GM23338 (cell line): ENCODE results near the gene CLDN15.

Source experiments
- CREB1 ChIP-seq: fragments of 250-450 bp; sonication (Bioruptor Pico); IDR thresholded peaks from 2 replicates; pipeline ENCODE4 v1.5.0; 2020; ENCODE audit warnings: low read depth, mild to moderate bottlenecking, moderate library complexity
- EZH2 ChIP-seq: fragments of 200-600 bp; sonication (generic); IDR thresholded peaks from one replicate; pipeline ENCODE4 v1.8.0; 2017; ENCODE audit warnings: antibody characterized with exemption, mild to moderate bottlenecking, low read depth; ENCODE audit not compliant: unreplicated experiment
- EZH2phosphoT487 ChIP-seq: fragments of 200-600 bp; sonication (generic); IDR thresholded peaks from one replicate; pipeline ENCODE4 v1.8.1; 2018; ENCODE audit warnings: antibody characterized with exemption; ENCODE audit not compliant: unreplicated experiment
- JUNB ChIP-seq: IDR thresholded peaks from one replicate; pipeline ENCODE4 v1.6.1; 2016; ENCODE audit warnings: antibody characterized with exemption; ENCODE audit not compliant: unreplicated experiment
- POLR2AphosphoS5 ChIP-seq: IDR thresholded peaks from 2 replicates; pipeline ENCODE4 v1.6.1; 2016; ENCODE audit warnings: antibody characterized with exemption, low read depth
- STAT1 ChIP-seq: IDR thresholded peaks from one replicate; pipeline ENCODE4 v1.6.1; 2016; ENCODE audit warnings: antibody characterized with exemption; ENCODE audit not compliant: unreplicated experiment
- ZNF114 ChIP-seq: fragments of 250-450 bp; sonication (Bioruptor Pico); IDR thresholded peaks from 2 replicates; pipeline ENCODE4 v1.5.0; 2020; ENCODE audit warnings: mild to moderate bottlenecking, moderate library complexity
- ZNF331 ChIP-seq: fragments of 250-450 bp; sonication (Bioruptor Pico); IDR thresholded peaks from 2 replicates; pipeline ENCODE4 v1.5.0; 2020; ENCODE audit warnings: low read depth, mild to moderate bottlenecking, moderate library complexity
- TF ChIP-seq, protein P1 (sequence below), 2 experiments: fragments of 200-600 bp in 1 of 2; sonication (generic) in 1 of 2; conservative IDR thresholded peaks; 2 replicates each; pipeline versions ENCODE4 v1.5.1 to v1.6.1; 2016 to 2017; ENCODE audit warnings: antibody characterized with exemption in 2 of 2, low read depth in 2 of 2, mild to moderate bottlenecking in 2 of 2, moderate library complexity in 1 of 2
- TF ChIP-seq, protein P2 (sequence below): IDR thresholded peaks from one replicate; pipeline ENCODE4 v1.6.1; 2018; ENCODE audit warnings: antibody characterized with exemption; ENCODE audit not compliant: unreplicated experiment
- TF ChIP-seq, protein P3 (sequence below): IDR thresholded peaks from 2 replicates; pipeline ENCODE4 v1.6.1; 2016; ENCODE audit warnings: antibody characterized with exemption

DNA sequence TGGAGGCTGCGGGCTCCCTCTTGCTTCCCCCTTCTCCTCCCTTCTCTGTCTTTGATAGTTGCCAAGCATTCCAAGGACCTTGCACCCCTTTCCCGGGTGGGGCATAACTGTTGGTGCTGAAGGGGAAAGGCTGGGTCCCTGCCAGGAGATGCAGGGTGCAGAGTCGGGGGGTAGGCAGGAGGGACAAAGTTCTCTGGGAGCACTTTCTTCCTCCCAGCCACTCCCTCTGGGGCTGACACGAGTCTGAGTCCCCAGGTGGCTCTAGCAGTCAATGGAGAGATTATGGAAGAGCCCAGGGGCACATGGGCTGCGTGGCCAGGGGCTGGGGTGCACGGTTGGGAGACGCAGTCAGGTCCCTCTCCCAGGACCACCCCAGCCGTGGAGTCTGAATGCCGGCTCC lies 2.1 kb downstream of the CLDN15 start:
- TF ChIP-seq, protein P1, sequence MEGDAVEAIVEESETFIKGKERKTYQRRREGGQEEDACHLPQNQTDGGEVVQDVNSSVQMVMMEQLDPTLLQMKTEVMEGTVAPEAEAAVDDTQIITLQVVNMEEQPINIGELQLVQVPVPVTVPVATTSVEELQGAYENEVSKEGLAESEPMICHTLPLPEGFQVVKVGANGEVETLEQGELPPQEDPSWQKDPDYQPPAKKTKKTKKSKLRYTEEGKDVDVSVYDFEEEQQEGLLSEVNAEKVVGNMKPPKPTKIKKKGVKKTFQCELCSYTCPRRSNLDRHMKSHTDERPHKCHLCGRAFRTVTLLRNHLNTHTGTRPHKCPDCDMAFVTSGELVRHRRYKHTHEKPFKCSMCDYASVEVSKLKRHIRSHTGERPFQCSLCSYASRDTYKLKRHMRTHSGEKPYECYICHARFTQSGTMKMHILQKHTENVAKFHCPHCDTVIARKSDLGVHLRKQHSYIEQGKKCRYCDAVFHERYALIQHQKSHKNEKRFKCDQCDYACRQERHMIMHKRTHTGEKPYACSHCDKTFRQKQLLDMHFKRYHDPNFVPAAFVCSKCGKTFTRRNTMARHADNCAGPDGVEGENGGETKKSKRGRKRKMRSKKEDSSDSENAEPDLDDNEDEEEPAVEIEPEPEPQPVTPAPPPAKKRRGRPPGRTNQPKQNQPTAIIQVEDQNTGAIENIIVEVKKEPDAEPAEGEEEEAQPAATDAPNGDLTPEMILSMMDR (conservative IDR thresholded peaks at IDR 0.05; ENCODE audit: low read depth in 2 of 2), result no peak
- TF ChIP-seq EZH2 (no peak), CREB1 (CRISPR knock-in tag) (no peak), POLR2AphosphoS5 (no peak; the same call in 1 of the 2 replicates), EZH2phosphoT487 (no peak), JUNB (no peak), STAT1 (no peak), ZNF331 (CRISPR knock-in tag) (no peak), ZNF114 (CRISPR knock-in tag) (no peak)
- TF ChIP-seq, protein P2, sequence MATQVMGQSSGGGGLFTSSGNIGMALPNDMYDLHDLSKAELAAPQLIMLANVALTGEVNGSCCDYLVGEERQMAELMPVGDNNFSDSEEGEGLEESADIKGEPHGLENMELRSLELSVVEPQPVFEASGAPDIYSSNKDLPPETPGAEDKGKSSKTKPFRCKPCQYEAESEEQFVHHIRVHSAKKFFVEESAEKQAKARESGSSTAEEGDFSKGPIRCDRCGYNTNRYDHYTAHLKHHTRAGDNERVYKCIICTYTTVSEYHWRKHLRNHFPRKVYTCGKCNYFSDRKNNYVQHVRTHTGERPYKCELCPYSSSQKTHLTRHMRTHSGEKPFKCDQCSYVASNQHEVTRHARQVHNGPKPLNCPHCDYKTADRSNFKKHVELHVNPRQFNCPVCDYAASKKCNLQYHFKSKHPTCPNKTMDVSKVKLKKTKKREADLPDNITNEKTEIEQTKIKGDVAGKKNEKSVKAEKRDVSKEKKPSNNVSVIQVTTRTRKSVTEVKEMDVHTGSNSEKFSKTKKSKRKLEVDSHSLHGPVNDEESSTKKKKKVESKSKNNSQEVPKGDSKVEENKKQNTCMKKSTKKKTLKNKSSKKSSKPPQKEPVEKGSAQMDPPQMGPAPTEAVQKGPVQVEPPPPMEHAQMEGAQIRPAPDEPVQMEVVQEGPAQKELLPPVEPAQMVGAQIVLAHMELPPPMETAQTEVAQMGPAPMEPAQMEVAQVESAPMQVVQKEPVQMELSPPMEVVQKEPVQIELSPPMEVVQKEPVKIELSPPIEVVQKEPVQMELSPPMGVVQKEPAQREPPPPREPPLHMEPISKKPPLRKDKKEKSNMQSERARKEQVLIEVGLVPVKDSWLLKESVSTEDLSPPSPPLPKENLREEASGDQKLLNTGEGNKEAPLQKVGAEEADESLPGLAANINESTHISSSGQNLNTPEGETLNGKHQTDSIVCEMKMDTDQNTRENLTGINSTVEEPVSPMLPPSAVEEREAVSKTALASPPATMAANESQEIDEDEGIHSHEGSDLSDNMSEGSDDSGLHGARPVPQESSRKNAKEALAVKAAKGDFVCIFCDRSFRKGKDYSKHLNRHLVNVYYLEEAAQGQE, result no peak
- TF ChIP-seq, protein P3, sequence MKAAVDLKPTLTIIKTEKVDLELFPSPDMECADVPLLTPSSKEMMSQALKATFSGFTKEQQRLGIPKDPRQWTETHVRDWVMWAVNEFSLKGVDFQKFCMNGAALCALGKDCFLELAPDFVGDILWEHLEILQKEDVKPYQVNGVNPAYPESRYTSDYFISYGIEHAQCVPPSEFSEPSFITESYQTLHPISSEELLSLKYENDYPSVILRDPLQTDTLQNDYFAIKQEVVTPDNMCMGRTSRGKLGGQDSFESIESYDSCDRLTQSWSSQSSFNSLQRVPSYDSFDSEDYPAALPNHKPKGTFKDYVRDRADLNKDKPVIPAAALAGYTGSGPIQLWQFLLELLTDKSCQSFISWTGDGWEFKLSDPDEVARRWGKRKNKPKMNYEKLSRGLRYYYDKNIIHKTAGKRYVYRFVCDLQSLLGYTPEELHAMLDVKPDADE, result no peak
